ENCODE data around the gene NADK. TPM values are rescaled to one million over a fixed set of nuclear protein-coding genes. Genes with fewer than 3 reads are reported as not detected.

NADK gene
- polyA plus RNA-seq, 3 donors, result 40.2 to 53.0 (median 52.3) TPM

- DNase-seq (ENCODE audit: extremely low read depth in 1 of 11, low read depth in 9 of 11, low spot score in 4 of 11), result no peak
Measured at GRCh38 chr1:1794999-1795398, 16.7 kb upstream of the NADK start.

- no peak for DNase-seq (ENCODE audit: extremely low read depth in 1 of 11, low read depth in 9 of 11, low spot score in 4 of 11)
Measured at GRCh38 chr1:1793481-1794244, 15.4 kb upstream of the NADK start.

- no peak for DNase-seq (ENCODE audit: extremely low read depth in 1 of 11, low read depth in 9 of 11, low spot score in 4 of 11)
Measured at GRCh38 chr1:1788646-1789431, 10.6 kb upstream of the NADK start.

- no peak for DNase-seq (ENCODE audit: extremely low read depth in 1 of 11, low read depth in 9 of 11, low spot score in 4 of 11)
Measured at GRCh38 chr1:1788136-1788535, 9.9 kb upstream of the NADK start.

- DNase-seq (ENCODE audit: extremely low read depth in 1 of 11, low read depth in 9 of 11, low spot score in 4 of 11), result no peak
Measured at GRCh38 chr1:1786836-1787605, 8.8 kb upstream of the NADK start.

GRCh38 chr1:1785666-1786065 lies 7.4 kb upstream of the NADK start:
- DNase-seq (ENCODE audit: extremely low read depth in 1 of 11, low read depth in 9 of 11, low spot score in 4 of 11), result no peak

- no peak for DNase-seq (ENCODE audit: extremely low read depth in 1 of 11, low read depth in 9 of 11, low spot score in 4 of 11)
Measured at GRCh38 chr1:1784933-1785332, 6.7 kb upstream of the NADK start.

GRCh38 chr1:1783320-1783719 lies 5.0 kb upstream of the NADK start:
- no peak for DNase-seq (ENCODE audit: extremely low read depth in 1 of 11, low read depth in 9 of 11, low spot score in 4 of 11)

- no peak for DNase-seq (ENCODE audit: extremely low read depth in 1 of 11, low read depth in 9 of 11, low spot score in 4 of 11)
Measured at GRCh38 chr1:1782399-1783221, 4.3 kb upstream of the NADK start.

GRCh38 chr1:1781526-1781903 lies 3.2 kb upstream of the NADK start:
- no peak for DNase-seq (ENCODE audit: extremely low read depth in 1 of 11, low read depth in 9 of 11, low spot score in 4 of 11)

GRCh38 chr1:1780598-1781525 lies 2.6 kb upstream of the NADK start:
- DNase-seq (ENCODE audit: extremely low read depth in 1 of 11, low read depth in 9 of 11, low spot score in 4 of 11), result no peak

GRCh38 chr1:1779691-1780597 lies 1.7 kb upstream of the NADK start:
- DNase-seq (ENCODE audit: extremely low read depth in 1 of 11, low read depth in 9 of 11, low spot score in 4 of 11), result no peak

GRCh38 chr1:1779320-1779675 lies 1.0 kb upstream of the NADK start:
- DNase-seq (ENCODE audit: extremely low read depth in 1 of 11, low read depth in 9 of 11, low spot score in 4 of 11), result no peak

GRCh38 chr1:1778663-1779319 lies 521 bp upstream of the NADK start:
- no peak for DNase-seq (ENCODE audit: extremely low read depth in 1 of 11, low read depth in 9 of 11, low spot score in 4 of 11)

GRCh38 chr1:1777583-1777899 lies 729 bp downstream of the NADK start:
- DNase-seq (ENCODE audit: extremely low read depth in 1 of 11, low read depth in 9 of 11, low spot score in 4 of 11), result no peak

- DNase-seq (ENCODE audit: extremely low read depth in 1 of 11, low read depth in 9 of 11, low spot score in 4 of 11), result no peak
Measured at GRCh38 chr1:1776672-1777582, 1.3 kb downstream of the NADK start.

Measured in renal cortex interstitium (tissue), 11 donors.